H1 (cell line): ENCODE data around the gene ZNF273. TPM values are rescaled to one million over a fixed set of nuclear protein-coding genes. Genes with fewer than 3 reads are reported as not detected.

Source experiments
- CTCF ChIA-PET: fragments of 300-600 bp; sonication (Branson Sonifier 250); formaldehyde crosslinking; loops from one replicate; lab custom pipeline; 2021; ENCODE audit not compliant: partially characterized antibody; lab: Charles Lee
- POLR2A ChIA-PET: fragments of 300-600 bp; sonication (Branson Sonifier 250); formaldehyde crosslinking; loops from one replicate; lab custom pipeline; 2021; ENCODE audit warnings: inconsistent platforms; ENCODE audit not compliant: partially characterized antibody; lab: Charles Lee
- DNase-seq, 2 experiments: peaks; one replicate each; pipeline versions ENCODE4 v3.0.0 to v3.0.0-alpha.2; 2010 to 2022; ENCODE audit warnings: low spot score in 2 of 2, low read depth in 1 of 2, mixed read lengths in 1 of 2
- FAIRE-seq: peaks from 2 replicates; lab custom pipeline; 2011; peaks lifted over from hg19 to GRCh38; lab: Jason Lieb, UNC
- H2AFZ ChIP-seq: 2 replicates; pipeline ENCODE4 v1.8.1; 2012; ENCODE audit warnings: low read length, inconsistent platforms
- H2AK5ac ChIP-seq: 2 replicates; pipeline ENCODE4 v1.6.1; 2013; ENCODE audit warnings: low read depth, low read length
- H2BK120ac ChIP-seq: replicated peaks from 2 replicates; pipeline ENCODE3; 2013; ENCODE audit warnings: low read depth, low read length, inconsistent platforms
- H2BK12ac ChIP-seq: 2 replicates; pipeline ENCODE4 v1.6.1; 2013; ENCODE audit warnings: low read depth, low read length
- H2BK15ac ChIP-seq: 2 replicates; pipeline ENCODE4 v1.6.1; 2013; ENCODE audit warnings: low read length
- H2BK20ac ChIP-seq: 2 replicates; pipeline ENCODE4 v1.6.1; 2013; ENCODE audit warnings: low read length
- H2BK5ac ChIP-seq: 2 replicates; pipeline ENCODE4 v1.6.1; 2013; ENCODE audit warnings: low read depth, low read length
- H3K14ac ChIP-seq: 2 replicates; pipeline ENCODE4 v1.6.1; 2013; ENCODE audit warnings: inconsistent platforms; ENCODE audit not compliant: insufficient read length
- H3K18ac ChIP-seq: 2 replicates; pipeline ENCODE4 v1.6.1; 2013; ENCODE audit warnings: low read length; ENCODE audit errors: extremely low read depth
- H3K23ac ChIP-seq: 2 replicates; pipeline ENCODE4 v1.6.1; 2013; ENCODE audit warnings: inconsistent platforms; ENCODE audit not compliant: insufficient read length
- H3K23me2 ChIP-seq: 2 replicates; pipeline ENCODE4 v1.6.1; 2013; ENCODE audit warnings: low read depth, low read length
- H3K27ac ChIP-seq: 2 replicates; pipeline ENCODE4 v1.6.1; 2011; ENCODE audit warnings: low read depth, low read length, inconsistent platforms
- H3K27me3 ChIP-seq, 4 experiments: replicated peaks in 1 of 4; 1 replicate in 1 of 4; 2 replicates in 3 of 4; pipeline versions ENCODE4 v1.6.1 to v1.8.1; 2011 to 2013; ENCODE audit warnings: low read length in 3 of 4, mild to moderate bottlenecking in 3 of 4, inconsistent platforms in 2 of 4, mixed read lengths in 2 of 4, moderate library complexity in 1 of 4; ENCODE audit not compliant: control insufficient read depth in 3 of 4, insufficient read depth in 3 of 4; ENCODE audit errors: extremely low read depth in 1 of 4
- H3K36me3 ChIP-seq, 4 experiments: 2 replicates each; pipeline versions ENCODE4 v1.6.1 to v1.8.1; 2011 to 2013; ENCODE audit warnings: mild to moderate bottlenecking in 4 of 4, low read length in 3 of 4, moderate library complexity in 2 of 4, control low read depth in 1 of 4, inconsistent platforms in 1 of 4; ENCODE audit not compliant: insufficient read depth in 4 of 4, control insufficient read depth in 2 of 4
- H3K4ac ChIP-seq: replicated peaks from 2 replicates; pipeline ENCODE3; 2013; ENCODE audit warnings: low read length, low read depth, mixed read lengths, inconsistent platforms; ENCODE audit not compliant: insufficient read length
- H3K4me1 ChIP-seq, 4 experiments: replicated peaks in 1 of 4; 1 replicate in 1 of 4; 2 replicates in 3 of 4; pipeline versions ENCODE4 v1.6.1 to v1.8.1; 2011 to 2013; ENCODE audit warnings: low read length in 3 of 4, inconsistent platforms in 2 of 4, mixed read lengths in 1 of 4; ENCODE audit not compliant: insufficient read depth in 4 of 4, control insufficient read depth in 3 of 4
- H3K4me2 ChIP-seq, 2 experiments: 2 replicates each; pipeline versions ENCODE4 v1.6.1 to v1.8.1; 2011 to 2013; ENCODE audit warnings: low read depth in 2 of 2, low read length in 2 of 2, control low read depth in 1 of 2, inconsistent platforms in 1 of 2, mild to moderate bottlenecking in 1 of 2; ENCODE audit not compliant: insufficient read depth in 1 of 2
- H3K4me3 ChIP-seq, 4 experiments: fragments of 200-600, 300-600 bp in 1 of 4; sonication (generic), shearing (Covaris generic), sonication (Bioruptor Twin) in 1 of 4; 2 replicates each; pipeline versions ENCODE4 v1.5.1 to v1.8.1; 2011 to 2016; ENCODE audit warnings: low read length in 4 of 4, low read depth in 3 of 4, control low read depth in 2 of 4, inconsistent platforms in 2 of 4, mild to moderate bottlenecking in 2 of 4, mixed read lengths in 1 of 4, moderate library complexity in 1 of 4; ENCODE audit not compliant: insufficient read depth in 2 of 4; ENCODE audit errors: extremely low read depth in 1 of 4
- H3K56ac ChIP-seq: replicated peaks from 2 replicates; pipeline ENCODE3; 2013; ENCODE audit warnings: low read depth, mild to moderate bottlenecking, mixed read lengths, low read length, inconsistent platforms; ENCODE audit not compliant: insufficient read length
- H3K79me1 ChIP-seq: 2 replicates; pipeline ENCODE4 v1.6.1; 2013; ENCODE audit warnings: low read depth, low read length, control low read depth
- H3K79me2 ChIP-seq, 2 experiments: 2 replicates each; pipeline versions ENCODE4 v1.6.1 to v1.8.1; 2012 to 2013; ENCODE audit warnings: low read length in 2 of 2, mild to moderate bottlenecking in 2 of 2, inconsistent platforms in 1 of 2; ENCODE audit not compliant: insufficient read depth in 2 of 2, control insufficient read depth in 1 of 2
- H3K9ac ChIP-seq, 4 experiments: replicated peaks in 1 of 4; 1 replicate in 1 of 4; 2 replicates in 3 of 4; pipeline versions ENCODE4 v1.6.1 to v1.8.1; 2011 to 2013; ENCODE audit warnings: low read depth in 3 of 4, low read length in 3 of 4, control low read depth in 2 of 4, mild to moderate bottlenecking in 2 of 4, moderate library complexity in 2 of 4, inconsistent platforms in 1 of 4; ENCODE audit errors: extremely low read depth in 1 of 4
- H3K9me3 ChIP-seq, 2 experiments: 2 replicates each; pipeline versions ENCODE4 v1.6.1 to v1.8.1; 2012 to 2013; ENCODE audit warnings: mild to moderate bottlenecking in 2 of 2, moderate library complexity in 2 of 2, control low read depth in 1 of 2, inconsistent platforms in 1 of 2, low read depth in 1 of 2, low read length in 1 of 2, mixed read lengths in 1 of 2; ENCODE audit not compliant: insufficient read depth in 2 of 2
- H4K20me1 ChIP-seq, 2 experiments: replicated peaks in 1 of 2; 2 replicates each; pipeline versions ENCODE3 to v1.8.1; 2011 to 2013; ENCODE audit warnings: inconsistent platforms in 2 of 2, low read length in 2 of 2, mild to moderate bottlenecking in 1 of 2; ENCODE audit not compliant: insufficient read depth in 2 of 2, control insufficient read depth in 1 of 2
- H4K5ac ChIP-seq: 2 replicates; pipeline ENCODE4 v1.6.1; 2013; ENCODE audit warnings: low read length, low read depth, mixed read lengths, inconsistent platforms; ENCODE audit not compliant: insufficient read length
- H4K8ac ChIP-seq: 2 replicates; pipeline ENCODE4 v1.8.0; 2013; ENCODE audit warnings: mild to moderate bottlenecking, moderate library complexity, low read length, inconsistent platforms; ENCODE audit not compliant: insufficient read depth; ENCODE audit errors: extremely low read depth
- H4K91ac ChIP-seq: replicated peaks from 2 replicates; pipeline ENCODE3; 2013; ENCODE audit warnings: low read length, mixed read lengths, inconsistent platforms; ENCODE audit not compliant: insufficient read length
- CBX5 ChIP-seq: fragments of 300-800, 300-1000 bp; sonication (generic); IDR thresholded peaks from 2 replicates; pipeline ENCODE4 v1.7.1; 2016; ENCODE audit warnings: antibody characterized with exemption, low read length, low read depth
- E2F6 ChIP-seq: IDR thresholded peaks from 2 replicates; pipeline ENCODE4 v1.6.1; 2012; ENCODE audit warnings: inconsistent platforms
- EZH2 ChIP-seq: fragments of 200-600 bp; sonication (generic); IDR thresholded peaks from 2 replicates; pipeline ENCODE4 v1.7.1; 2012; ENCODE audit warnings: low read depth, mild to moderate bottlenecking, moderate library complexity, low read length, inconsistent platforms; ENCODE audit not compliant: severe bottlenecking
- KDM4A ChIP-seq: IDR thresholded peaks from one replicate; pipeline ENCODE4 v1.7.1; 2012; ENCODE audit warnings: low read depth, mild to moderate bottlenecking, moderate library complexity, low read length, inconsistent platforms; ENCODE audit not compliant: severe bottlenecking
- MAX ChIP-seq: IDR thresholded peaks from 2 replicates; pipeline ENCODE4 v1.6.1; 2012; ENCODE audit warnings: inconsistent platforms
- PHF8 ChIP-seq: fragments of 200-600 bp; sonication (generic); conservative IDR thresholded peaks from 2 replicates; pipeline ENCODE4 v1.7.1; 2012; ENCODE audit warnings: low read depth, mild to moderate bottlenecking, inconsistent platforms, low read length, moderate library complexity
- USF2 ChIP-seq: IDR thresholded peaks from 2 replicates; pipeline ENCODE4 v1.6.1; 2011; ENCODE audit warnings: low read length, improper control_type of control experiment
- ZNF274 ChIP-seq: IDR thresholded peaks from 2 replicates; pipeline ENCODE4 v1.7.0; 2012; ENCODE audit warnings: low read length, borderline replicate concordance; ENCODE audit errors: extremely low read depth
- WGBS, 2 experiments: shearing (Covaris generic) in 1 of 2; methylation state at CpG; one replicate each; pipeline versions ENCODE4 v1.1.6 to v1.1.7; 2013 to 2015; ENCODE audit warnings: low lambda C conversion rate in 2 of 2, mixed read lengths in 2 of 2, inconsistent platforms in 1 of 2, low coverage in 1 of 2, missing lambda C conversion rate in 1 of 2; ENCODE audit not compliant: insufficient replicate concordance in 2 of 2, insufficient coverage in 1 of 2, insufficient read length in 1 of 2; ENCODE audit errors: extremely low coverage in 1 of 2, missing lambda C conversion rate in 1 of 2; 5-methylcytosine and 5-hydroxymethylcytosine counted together
- polyA plus RNA-seq, 7 experiments: library from polyadenylated mRNA; depleted of rRNA in 3 of 7; stranded (reverse) in 5 of 7; unstranded in 2 of 7; fragments of >200 nt in 5 of 7; fragments of 200-250 nt in 2 of 7; gene quantifications; 1 replicate in 5 of 7; 2 replicates in 1 of 7; 4 replicates in 1 of 7; pipeline versions ENCODE4 v1.2.1 to v1.2.3, GENCODE V29; 2011 to 2013; ENCODE audit warnings: missing spikeins in 2 of 7, mixed read lengths in 2 of 7
- total RNA-seq: library from RNA; stranded (reverse); fragmentation: NEBNext Ultra II Directional; extraction: Animal tissue kit (Norgen Biotek cat#: 25700); gene quantifications from 2 replicates; pipeline ENCODE4 v1.2.1, GENCODE V29; 2021

The ZNF273 gene
- total and polyA plus RNA-seq, 2 of the 8 experiments (the other 6 are each of a cell fraction or from before 2014, with no cell fraction given), result 6.2 to 23.2 TPM

GRCh38 chr7:64947252-64948000 lies 44.4 kb downstream of the ZNF273 start:
- Histone ChIP-seq H2BK20ac (no peak overlapping the region), H3K79me1 (no peaks in the 10 kb centered on the region), H3K14ac (no peak overlapping the region), H3K23ac (no peak overlapping the region), H4K5ac (no peak overlapping the region), H3K18ac (peak overlapping the region; percentile 60; the same call in 1 of the 2 replicates), H4K20me1 (no peaks in the 10 kb centered on the region), H3K9me3 (no peaks in the 10 kb centered on the region), H2BK5ac (0 out of 2 replicates have a peak overlapping the region, but pooled peaks have one; percentile 44), H3K23me2 (peaks cover 5% of the 10 kb centered on the region; the same call in 1 of the 2 replicates), H2BK120ac (no peak overlapping the region), H3K79me2 (no peaks in the 10 kb centered on the region), H2BK15ac (no peak overlapping the region; the same call in 1 of the 2 replicates), H3K4me2 (peak overlapping the region; percentile 57 to 95), H3K4me1 (no peaks in the 10 kb centered on the region), H3K27me3 (peaks cover 2 to 10% (median 6%) of the 10 kb centered on the region in 4 experiments; a peak in 4 of 7 replicates), H4K8ac (peak overlapping the region; percentile 71), H3K36me3 (no peaks in the 10 kb centered on the region), H4K91ac (no peak overlapping the region), H2AFZ (peak overlapping the region; percentile 24; the same call in 1 of the 2 replicates), H3K27ac (no peak overlapping the region), H2BK12ac (no peak overlapping the region), H2AK5ac (no peak overlapping the region), H3K56ac (peak overlapping the region; percentile 30), H3K4ac (no peak overlapping the region), H3K4me3 (peak overlapping the region; percentile 43 to 68 (median 62)), H3K9ac (peak overlapping the region in 3 of 4 experiments; percentile 34 to 57 (median 40); a peak in 4 of 7 replicates)
- CTCF ChIA-PET, result interaction anchor here (0.7 to 3.4 kb wide), 5 partner anchors 9 to 361 kb away, joined by 3 to 19 read pairs (median 4); no protein-coding TSS in a partner anchor
- 13% methylated on average over 52 of the region's 59 CpGs; no CpG with 5 or more reads in 1 of the 2 experiments for WGBS, 2 experiments
- 0 out of 2 replicates have a peak, but pooled peaks have one; percentile 19 for TF ChIP-seq PHF8
- peak; percentile 54 for TF ChIP-seq EZH2
- peak; percentile 97 for TF ChIP-seq KDM4A
- TF ChIP-seq USF2, result no peak
- TF ChIP-seq CBX5, result no peak
- peak; percentile 53; the same call in 1 of the 2 replicates for TF ChIP-seq E2F6
- no peak for TF ChIP-seq ZNF274
- TF ChIP-seq MAX, result no peak; the same call in 1 of the 2 replicates
- DNase-seq, result peak in 1 of 2 experiments; percentile 67
- FAIRE-seq, result no peak
- POLR2A ChIA-PET, result interaction anchor here (0.8 to 1.1 kb wide), 2 partner anchors 31 to 43 kb away, joined by 3 to 5 read pairs; no protein-coding TSS in a partner anchor
